ENCODE data around the gene PRKCE. TPM values are rescaled to one million over a fixed set of nuclear protein-coding genes. Genes with fewer than 3 reads are reported as not detected.

Gene PRKCE
- total RNA-seq, 2 donors from 2014 or later: 7.2 to 25.4 TPM

GRCh38 chr2:45946023-45946422, 294.5 kb downstream of the PRKCE start:
- H3K27ac ChIP-seq: no peak overlapping the region
- intact Hi-C loops (cut with DNase I): no loop called here
- H3K36me3 ChIP-seq: no peaks in the 10 kb centered on the region
- WGBS: 90% methylated on average over 3 of the region's 3 CpGs
- H3K4me1 ChIP-seq (replicated peaks): peaks cover 2% of the 10 kb centered on the region
- H3K4me3 ChIP-seq: no peak overlapping the region
- DNase-seq (ENCODE audit: low spot score): no peak
- TF ChIP-seq POLR2AphosphoS5 (IDR thresholded peaks at IDR 0.05): no peak
- TF ChIP-seq, protein P1, sequence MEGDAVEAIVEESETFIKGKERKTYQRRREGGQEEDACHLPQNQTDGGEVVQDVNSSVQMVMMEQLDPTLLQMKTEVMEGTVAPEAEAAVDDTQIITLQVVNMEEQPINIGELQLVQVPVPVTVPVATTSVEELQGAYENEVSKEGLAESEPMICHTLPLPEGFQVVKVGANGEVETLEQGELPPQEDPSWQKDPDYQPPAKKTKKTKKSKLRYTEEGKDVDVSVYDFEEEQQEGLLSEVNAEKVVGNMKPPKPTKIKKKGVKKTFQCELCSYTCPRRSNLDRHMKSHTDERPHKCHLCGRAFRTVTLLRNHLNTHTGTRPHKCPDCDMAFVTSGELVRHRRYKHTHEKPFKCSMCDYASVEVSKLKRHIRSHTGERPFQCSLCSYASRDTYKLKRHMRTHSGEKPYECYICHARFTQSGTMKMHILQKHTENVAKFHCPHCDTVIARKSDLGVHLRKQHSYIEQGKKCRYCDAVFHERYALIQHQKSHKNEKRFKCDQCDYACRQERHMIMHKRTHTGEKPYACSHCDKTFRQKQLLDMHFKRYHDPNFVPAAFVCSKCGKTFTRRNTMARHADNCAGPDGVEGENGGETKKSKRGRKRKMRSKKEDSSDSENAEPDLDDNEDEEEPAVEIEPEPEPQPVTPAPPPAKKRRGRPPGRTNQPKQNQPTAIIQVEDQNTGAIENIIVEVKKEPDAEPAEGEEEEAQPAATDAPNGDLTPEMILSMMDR (IDR thresholded peaks at IDR 0.05): no peak
- no peak for TF ChIP-seq POLR2A (IDR thresholded peaks at IDR 0.05)
- H3K9me3 ChIP-seq: no peaks in the 10 kb centered on the region
- no peaks in the 10 kb centered on the region for H3K27me3 ChIP-seq (replicated peaks; ENCODE audit: insufficient read depth)

GRCh38 chr2:45950606-45951005, 299.1 kb downstream of the PRKCE start:
- DNase-seq (ENCODE audit: low spot score): no peak
- Histone ChIP-seq H3K4me3 (no peak overlapping the region), H3K27me3 (replicated peaks; ENCODE audit: insufficient read depth) (no peaks in the 10 kb centered on the region), H3K36me3 (no peaks in the 10 kb centered on the region), H3K4me1 (replicated peaks) (no peaks in the 10 kb centered on the region), H3K27ac (no peak overlapping the region), H3K9me3 (no peaks in the 10 kb centered on the region)
- TF ChIP-seq POLR2A (IDR thresholded peaks at IDR 0.05): no peak
- TF ChIP-seq, protein P1 (IDR thresholded peaks at IDR 0.05): no peak
- TF ChIP-seq POLR2AphosphoS5 (IDR thresholded peaks at IDR 0.05): no peak
- 81% methylated on average over 5 of the region's 5 CpGs for WGBS
- intact Hi-C loops (cut with DNase I): no loop called here

DNA sequence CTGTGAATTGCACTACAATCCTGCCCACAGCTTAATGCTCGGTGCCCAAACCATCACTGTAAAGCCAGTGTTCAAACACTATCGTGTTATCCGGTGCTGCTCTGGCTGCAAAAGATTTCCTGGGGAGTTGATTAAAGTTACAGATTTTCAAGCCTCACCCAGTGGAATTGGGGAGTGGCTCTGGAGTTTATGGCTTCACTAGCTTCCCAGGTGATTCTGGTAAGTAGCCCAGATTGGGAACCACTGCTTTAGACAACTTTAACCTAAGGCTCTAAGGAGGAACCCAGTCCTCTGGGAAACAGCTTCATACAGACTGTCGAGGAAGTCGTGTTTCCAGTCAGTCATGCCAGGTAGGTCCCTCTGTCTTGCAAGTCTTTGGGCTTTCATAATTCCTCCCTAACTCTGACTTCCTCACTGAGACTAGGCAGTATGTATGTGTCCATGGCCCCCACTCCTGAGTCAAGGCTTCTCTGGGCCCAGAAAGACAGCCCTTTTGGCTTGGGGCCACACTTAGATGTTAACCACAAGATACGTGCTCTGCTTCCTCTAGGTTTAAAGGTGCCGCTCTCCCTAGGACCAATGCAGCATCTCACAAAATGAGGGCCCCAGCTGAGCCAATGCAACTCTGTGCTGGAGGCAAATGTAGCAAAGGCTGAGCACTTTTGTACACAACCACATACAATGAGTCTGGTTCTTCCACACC, 299.7 kb downstream of the PRKCE start:
- no peaks in the 10 kb centered on the region for H3K27me3 ChIP-seq (replicated peaks; ENCODE audit: insufficient read depth)
- intact Hi-C loops (cut with DNase I): no loop called here
- TF ChIP-seq POLR2AphosphoS5 (IDR thresholded peaks at IDR 0.05): no peak
- TF ChIP-seq, protein P1 (IDR thresholded peaks at IDR 0.05): no peak
- H3K4me3 ChIP-seq: no peak overlapping the region
- no peak for DNase-seq (ENCODE audit: low spot score)
- H3K9me3 ChIP-seq: no peaks in the 10 kb centered on the region
- no peaks in the 10 kb centered on the region for H3K36me3 ChIP-seq
- no peaks in the 10 kb centered on the region for H3K4me1 ChIP-seq (replicated peaks)
- WGBS: 88% methylated on average over 7 of the region's 7 CpGs
- H3K27ac ChIP-seq: no peak overlapping the region

- intact Hi-C loops (cut with DNase I): no loop called here
- Histone ChIP-seq H3K4me1 (replicated peaks) (no peaks in the 10 kb centered on the region), H3K27ac (no peak overlapping the region), H3K9me3 (no peaks in the 10 kb centered on the region), H3K36me3 (no peaks in the 10 kb centered on the region), H3K27me3 (replicated peaks; ENCODE audit: insufficient read depth) (no peaks in the 10 kb centered on the region), H3K4me3 (no peak overlapping the region)
- WGBS: 69% methylated on average over 4 of the region's 4 CpGs
- TF ChIP-seq POLR2AphosphoS5 (IDR thresholded peaks at IDR 0.05) (no peak), POLR2A (IDR thresholded peaks at IDR 0.05) (no peak)
- TF ChIP-seq, protein P1 (IDR thresholded peaks at IDR 0.05): no peak
- no peak for DNase-seq (ENCODE audit: low spot score)
Measured at GRCh38 chr2:45952591-45952990, 301.1 kb downstream of the PRKCE start.

DNA sequence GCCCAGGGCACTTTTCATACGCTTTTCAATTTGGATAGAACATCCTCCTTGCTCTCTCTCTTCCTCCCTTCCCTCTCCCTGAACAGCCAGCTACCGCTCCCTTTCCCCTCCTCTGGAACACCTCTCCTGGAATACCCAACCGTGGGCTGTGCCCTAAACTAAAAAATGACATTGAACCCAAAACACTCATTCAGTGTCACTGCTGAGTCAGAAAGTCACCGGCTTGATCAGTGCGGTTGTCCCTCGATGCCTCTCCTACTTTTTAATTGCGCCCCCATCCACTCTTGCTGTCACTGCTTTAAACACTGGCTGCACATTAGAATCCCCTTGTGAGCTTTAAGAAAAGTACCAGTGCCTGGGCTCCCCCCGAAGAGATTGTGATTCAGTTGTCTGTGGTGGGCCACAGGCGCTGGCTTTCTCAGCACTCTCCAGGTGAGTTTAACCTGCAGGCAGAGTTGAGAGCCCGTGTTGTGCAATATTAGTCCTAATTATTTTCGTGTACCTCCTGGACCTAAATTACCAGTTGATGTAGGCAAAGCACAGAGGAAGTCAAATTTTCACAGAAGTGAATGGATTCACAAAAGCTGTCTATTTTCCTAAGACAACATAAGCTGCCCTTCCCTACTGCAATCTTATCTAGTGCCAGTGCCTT, 302.0 kb downstream of the PRKCE start:
- no peaks in the 10 kb centered on the region for H3K27me3 ChIP-seq (replicated peaks; ENCODE audit: insufficient read depth)
- H3K4me1 ChIP-seq (replicated peaks): no peaks in the 10 kb centered on the region
- no peak for DNase-seq (ENCODE audit: low spot score)
- no peaks in the 10 kb centered on the region for H3K9me3 ChIP-seq
- H3K27ac ChIP-seq: no peak overlapping the region
- H3K36me3 ChIP-seq: no peaks in the 10 kb centered on the region
- H3K4me3 ChIP-seq: no peak overlapping the region
- 90% methylated on average over 11 of the region's 11 CpGs for WGBS
- intact Hi-C loops (cut with DNase I): no loop called here
- TF ChIP-seq POLR2AphosphoS5 (IDR thresholded peaks at IDR 0.05): no peak
- TF ChIP-seq, protein P1 (IDR thresholded peaks at IDR 0.05): no peak
- TF ChIP-seq POLR2A (IDR thresholded peaks at IDR 0.05): no peak
